ENCODE measurements around the gene FBXO8.

FBXO8 gene

GRCh38 chr4:174225349-174226049 lies 58.0 kb downstream of the FBXO8 start:
- DNase-seq, result no peak
- Histone ChIP-seq H3K4me3 (ENCODE audit: insufficient read depth, low read depth, low read length, poor library complexity, severe bottlenecking) (no peak overlapping the region), H3K4me1 (ENCODE audit: control insufficient read depth, insufficient read depth, low read length, poor library complexity, severe bottlenecking) (no peaks in the 10 kb centered on the region), H3K27ac (ENCODE audit: insufficient read depth, low read length, poor library complexity, severe bottlenecking) (no peak overlapping the region), H3K36me3 (ENCODE audit: control insufficient read depth, insufficient read depth, low read length) (no peaks in the 10 kb centered on the region), H3K9me3 (ENCODE audit: control insufficient read depth, low read length) (no peaks in the 10 kb centered on the region), H3K27me3 (replicated peaks; ENCODE audit: control insufficient read depth, insufficient read depth, low read length, poor library complexity, severe bottlenecking) (peaks cover 5% of the 10 kb centered on the region)

- Histone ChIP-seq H3K9me3 (ENCODE audit: control insufficient read depth, low read length) (no peaks in the 10 kb centered on the region), H3K36me3 (ENCODE audit: control insufficient read depth, insufficient read depth, low read length) (no peaks in the 10 kb centered on the region), H3K27me3 (replicated peaks; ENCODE audit: control insufficient read depth, insufficient read depth, low read length, poor library complexity, severe bottlenecking) (peaks cover 5% of the 10 kb centered on the region), H3K4me3 (ENCODE audit: insufficient read depth, low read depth, low read length, poor library complexity, severe bottlenecking) (no peak overlapping the region), H3K4me1 (ENCODE audit: control insufficient read depth, insufficient read depth, low read length, poor library complexity, severe bottlenecking) (no peaks in the 10 kb centered on the region), H3K27ac (ENCODE audit: insufficient read depth, low read length, poor library complexity, severe bottlenecking) (no peak overlapping the region)
- DNase-seq, result no peak
Observed at GRCh38 chr4:174224550-174224949, 58.9 kb downstream of the FBXO8 start.

- no peaks in the 10 kb centered on the region for H3K9me3 ChIP-seq (ENCODE audit: control insufficient read depth, low read length)
- H3K4me1 ChIP-seq (ENCODE audit: control insufficient read depth, insufficient read depth, low read length, poor library complexity, severe bottlenecking), result peaks cover 10% of the 10 kb centered on the region
- no peak for DNase-seq
- H3K36me3 ChIP-seq (ENCODE audit: control insufficient read depth, insufficient read depth, low read length), result no peaks in the 10 kb centered on the region
- no peak overlapping the region for H3K4me3 ChIP-seq (ENCODE audit: insufficient read depth, low read depth, low read length, poor library complexity, severe bottlenecking)
- peaks cover 19% of the 10 kb centered on the region for H3K27me3 ChIP-seq (replicated peaks; ENCODE audit: control insufficient read depth, insufficient read depth, low read length, poor library complexity, severe bottlenecking)
- no peak overlapping the region for H3K27ac ChIP-seq (ENCODE audit: insufficient read depth, low read length, poor library complexity, severe bottlenecking)
Observed at GRCh38 chr4:174222266-174222872, 61.1 kb downstream of the FBXO8 start.

DNA sequence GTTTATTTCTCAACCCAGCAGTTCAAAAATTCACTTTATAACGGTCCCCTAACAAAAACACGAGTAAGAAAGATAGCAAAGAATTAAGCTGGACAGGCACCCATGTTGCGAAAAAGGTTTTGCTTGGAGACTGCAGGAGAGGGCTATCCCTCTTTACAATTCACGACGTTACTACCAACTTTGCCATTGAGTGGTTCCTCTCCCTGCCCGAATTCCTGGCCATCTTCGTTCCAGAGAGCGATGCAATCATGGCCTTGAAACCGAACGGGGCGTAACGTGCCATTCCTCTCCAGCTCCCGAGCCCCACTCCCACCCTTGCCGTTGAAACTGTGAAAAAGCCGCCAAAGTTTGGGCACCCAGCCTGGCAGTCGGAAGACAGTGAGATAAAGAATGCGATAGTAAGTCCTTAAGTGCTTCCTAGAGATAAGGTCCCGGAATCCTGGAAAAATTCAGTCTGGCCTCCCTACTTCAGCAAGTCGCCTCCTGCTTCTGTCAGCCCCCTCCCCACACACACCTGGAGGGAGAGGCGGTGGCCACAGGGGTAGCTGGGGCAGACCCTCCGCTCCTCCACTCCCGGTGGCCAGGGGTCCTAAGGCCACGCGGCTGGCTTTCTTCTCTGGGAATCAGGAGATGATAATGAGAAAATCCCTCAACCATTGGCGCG lies 65.2 kb downstream of the FBXO8 start:
- no peaks in the 10 kb centered on the region for H3K36me3 ChIP-seq (ENCODE audit: control insufficient read depth, insufficient read depth, low read length)
- H3K4me3 ChIP-seq (ENCODE audit: insufficient read depth, low read depth, low read length, poor library complexity, severe bottlenecking), result no peak overlapping the region
- H3K9me3 ChIP-seq (ENCODE audit: control insufficient read depth, low read length), result no peaks in the 10 kb centered on the region
- DNase-seq, result no peak
- H3K27ac ChIP-seq (ENCODE audit: insufficient read depth, low read length, poor library complexity, severe bottlenecking), result no peak overlapping the region
- H3K27me3 ChIP-seq (replicated peaks; ENCODE audit: control insufficient read depth, insufficient read depth, low read length, poor library complexity, severe bottlenecking), result peaks cover 54% of the 10 kb centered on the region
- H3K4me1 ChIP-seq (ENCODE audit: control insufficient read depth, insufficient read depth, low read length, poor library complexity, severe bottlenecking), result peaks cover 30% of the 10 kb centered on the region

GRCh38 chr4:174217273-174218126 lies 66.0 kb downstream of the FBXO8 start:
- no peaks in the 10 kb centered on the region for H3K36me3 ChIP-seq (ENCODE audit: control insufficient read depth, insufficient read depth, low read length)
- H3K27ac ChIP-seq (ENCODE audit: insufficient read depth, low read length, poor library complexity, severe bottlenecking), result no peak overlapping the region
- H3K4me3 ChIP-seq (ENCODE audit: insufficient read depth, low read depth, low read length, poor library complexity, severe bottlenecking), result no peak overlapping the region
- peaks cover 30% of the 10 kb centered on the region for H3K4me1 ChIP-seq (ENCODE audit: control insufficient read depth, insufficient read depth, low read length, poor library complexity, severe bottlenecking)
- peaks cover 59% of the 10 kb centered on the region for H3K27me3 ChIP-seq (replicated peaks; ENCODE audit: control insufficient read depth, insufficient read depth, low read length, poor library complexity, severe bottlenecking)
- DNase-seq, result no peak
- no peaks in the 10 kb centered on the region for H3K9me3 ChIP-seq (ENCODE audit: control insufficient read depth, low read length)

DNA sequence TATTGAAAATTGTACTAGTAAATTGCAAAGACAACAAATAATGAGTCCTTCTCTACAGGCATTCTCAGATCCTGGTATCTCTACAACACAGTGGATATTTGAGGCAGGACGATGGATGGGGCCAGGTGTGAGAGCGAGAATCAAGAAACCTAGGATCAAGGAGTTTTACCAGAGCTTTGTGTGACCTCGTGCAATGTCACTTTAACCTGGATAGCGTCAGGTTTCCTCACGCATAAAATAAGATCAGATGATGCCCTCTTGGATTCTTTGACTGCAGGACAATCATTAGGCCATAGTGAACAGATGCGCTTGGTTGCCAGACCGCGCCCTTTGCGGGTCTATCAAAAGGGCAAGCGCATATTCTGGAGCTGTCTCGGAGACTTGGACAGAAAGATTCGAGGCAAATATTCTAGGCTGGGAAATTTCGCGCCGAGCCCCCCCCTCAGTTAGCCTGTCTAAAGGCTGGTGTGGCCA lies 66.6 kb downstream of the FBXO8 start:
- no peaks in the 10 kb centered on the region for H3K9me3 ChIP-seq (ENCODE audit: control insufficient read depth, low read length)

GRCh38 chr4:174215961-174216680 lies 67.3 kb downstream of the FBXO8 start:
- H3K27me3 ChIP-seq (replicated peaks; ENCODE audit: control insufficient read depth, insufficient read depth, low read length, poor library complexity, severe bottlenecking), result peaks cover 72% of the 10 kb centered on the region
- DNase-seq, result no peak

More for the DNA sequence above, 66.6 kb downstream of the FBXO8 start:
- no peak overlapping the region for H3K27ac ChIP-seq (ENCODE audit: insufficient read depth, low read length, poor library complexity, severe bottlenecking)
- H3K4me3 ChIP-seq (ENCODE audit: insufficient read depth, low read depth, low read length, poor library complexity, severe bottlenecking), result no peak overlapping the region
- peaks cover 30% of the 10 kb centered on the region for H3K4me1 ChIP-seq (ENCODE audit: control insufficient read depth, insufficient read depth, low read length, poor library complexity, severe bottlenecking)
- H3K27me3 ChIP-seq (replicated peaks; ENCODE audit: control insufficient read depth, insufficient read depth, low read length, poor library complexity, severe bottlenecking), result peaks cover 65% of the 10 kb centered on the region
- DNase-seq, result no peak
- H3K36me3 ChIP-seq (ENCODE audit: control insufficient read depth, insufficient read depth, low read length), result no peaks in the 10 kb centered on the region

DNA sequence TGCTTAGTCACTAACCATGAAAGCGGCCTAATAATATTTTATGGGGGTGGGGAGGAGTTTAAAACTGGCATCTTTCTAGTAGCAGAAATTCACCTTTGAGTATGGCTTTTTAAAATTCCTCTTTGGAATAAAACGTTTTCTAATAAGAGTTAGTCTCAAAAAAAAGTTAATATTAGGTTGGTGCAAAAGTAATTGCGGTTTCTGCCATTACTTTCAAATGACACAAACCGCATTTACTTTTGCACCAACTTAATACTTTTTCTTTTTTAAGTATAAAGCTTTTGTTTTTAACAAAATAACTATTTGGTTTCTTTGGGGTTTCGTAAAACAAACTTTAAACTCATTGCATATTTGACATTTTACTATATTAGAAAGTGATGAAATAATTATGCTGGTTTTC lies 68.4 kb downstream of the FBXO8 start:
- Histone ChIP-seq H3K9me3 (ENCODE audit: control insufficient read depth, low read length) (no peaks in the 10 kb centered on the region), H3K27me3 (replicated peaks; ENCODE audit: control insufficient read depth, insufficient read depth, low read length, poor library complexity, severe bottlenecking) (peaks cover 83% of the 10 kb centered on the region), H3K36me3 (ENCODE audit: control insufficient read depth, insufficient read depth, low read length) (no peaks in the 10 kb centered on the region), H3K4me3 (ENCODE audit: insufficient read depth, low read depth, low read length, poor library complexity, severe bottlenecking) (no peak overlapping the region), H3K4me1 (ENCODE audit: control insufficient read depth, insufficient read depth, low read length, poor library complexity, severe bottlenecking) (peaks cover 35% of the 10 kb centered on the region), H3K27ac (ENCODE audit: insufficient read depth, low read length, poor library complexity, severe bottlenecking) (no peak overlapping the region)
- no peak for DNase-seq

More at GRCh38 chr4:174215961-174216680, 67.3 kb downstream of the FBXO8 start:
- no peaks in the 10 kb centered on the region for H3K9me3 ChIP-seq (ENCODE audit: control insufficient read depth, low read length)
- no peak overlapping the region for H3K27ac ChIP-seq (ENCODE audit: insufficient read depth, low read length, poor library complexity, severe bottlenecking)
- no peak overlapping the region for H3K4me3 ChIP-seq (ENCODE audit: insufficient read depth, low read depth, low read length, poor library complexity, severe bottlenecking)
- H3K4me1 ChIP-seq (ENCODE audit: control insufficient read depth, insufficient read depth, low read length, poor library complexity, severe bottlenecking), result peaks cover 35% of the 10 kb centered on the region
- no peaks in the 10 kb centered on the region for H3K36me3 ChIP-seq (ENCODE audit: control insufficient read depth, insufficient read depth, low read length)

DNA sequence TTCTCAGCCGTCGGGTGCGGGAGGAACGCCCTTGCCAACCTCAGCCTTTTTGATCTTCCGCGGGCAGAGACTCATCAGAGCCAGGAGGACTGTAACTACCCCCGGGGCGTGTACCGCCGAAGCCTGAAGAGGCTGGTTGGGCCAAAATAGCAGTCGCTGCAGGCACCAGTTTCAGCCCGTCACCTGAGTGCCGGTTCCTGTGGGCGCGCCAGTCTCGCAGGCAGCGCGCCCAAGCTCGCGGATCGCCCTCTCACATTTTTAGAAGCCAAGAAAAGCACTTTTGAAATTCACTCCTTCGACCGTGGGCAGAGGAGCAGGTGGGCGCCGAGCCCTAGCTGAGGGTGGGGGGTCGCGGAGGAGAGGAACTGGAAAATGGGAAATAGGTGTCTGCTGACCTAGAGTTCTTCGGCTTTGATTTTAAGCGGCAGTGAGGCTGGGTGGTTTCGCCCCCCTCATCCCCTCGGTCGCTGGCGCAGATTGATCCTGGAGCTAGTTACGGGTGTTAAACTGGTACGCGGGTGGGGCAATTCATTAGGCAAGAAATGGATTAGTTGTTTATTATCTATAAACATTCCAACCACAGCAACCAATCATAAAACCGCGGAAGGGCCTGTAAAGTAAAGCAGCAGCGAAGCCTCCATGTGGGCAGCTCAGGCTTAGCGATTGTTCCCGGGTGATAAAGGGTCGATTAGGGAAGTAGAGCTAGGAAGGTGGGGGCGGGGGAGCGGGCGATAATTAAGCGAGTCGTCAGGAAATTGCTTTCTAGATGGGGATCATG lies 69.2 kb downstream of the FBXO8 start:
- peaks cover 89% of the 10 kb centered on the region for H3K27me3 ChIP-seq (replicated peaks; ENCODE audit: control insufficient read depth, insufficient read depth, low read length, poor library complexity, severe bottlenecking)
- H3K36me3 ChIP-seq (ENCODE audit: control insufficient read depth, insufficient read depth, low read length), result no peaks in the 10 kb centered on the region
- peaks cover 35% of the 10 kb centered on the region for H3K4me1 ChIP-seq (ENCODE audit: control insufficient read depth, insufficient read depth, low read length, poor library complexity, severe bottlenecking)
- H3K27ac ChIP-seq (ENCODE audit: insufficient read depth, low read length, poor library complexity, severe bottlenecking), result no peak overlapping the region
- no peak overlapping the region for H3K4me3 ChIP-seq (ENCODE audit: insufficient read depth, low read depth, low read length, poor library complexity, severe bottlenecking)
- DNase-seq, result peak in 1 of 3 donors; percentile 1
- H3K9me3 ChIP-seq (ENCODE audit: control insufficient read depth, low read length), result no peaks in the 10 kb centered on the region
